Suprapubic skin (tissue), 4 donors: ENCODE data around the gene CEP350. TPM values are rescaled to one million over a fixed set of nuclear protein-coding genes. Genes with fewer than 3 reads are reported as not detected.
"Not testable (repeated sequence)": the region's sequence is repeated elsewhere in the genome, so short reads cannot be mapped to it uniquely, and the experiment has no call there.

Experiments used
- DNase-seq, 2 donors: peaks; one replicate each; pipeline ENCODE4 v3.0.0-alpha.2; 2019; ENCODE audit warnings: low spot score in 2 of 2
- H3K27ac ChIP-seq: fragments of 200-600 bp; sonication (generic); one replicate; pipeline ENCODE4 v1.5.1; 2019
- H3K27me3 ChIP-seq: fragments of 200-600 bp; sonication (generic); one replicate; pipeline ENCODE4 v1.5.1; 2019
- H3K36me3 ChIP-seq: fragments of 200-600 bp; sonication (generic); one replicate; pipeline ENCODE4 v1.5.1; 2019
- H3K4me1 ChIP-seq: fragments of 200-600 bp; sonication (generic); one replicate; pipeline ENCODE4 v1.5.1; 2019
- H3K4me3 ChIP-seq: fragments of 200-600 bp; sonication (generic); one replicate; pipeline ENCODE4 v1.5.1; 2019; ENCODE audit warnings: mild to moderate bottlenecking
- H3K9me3 ChIP-seq: fragments of 200-600 bp; sonication (generic); one replicate; pipeline ENCODE4 v1.5.1; 2019
- EP300 ChIP-seq: sonication (generic); formaldehyde crosslinking; IDR thresholded peaks from one replicate; pipeline ENCODE4 v1.6.1; 2017; ENCODE audit warnings: antibody characterized with exemption
- POLR2A ChIP-seq, 2 donors: fragments of 450-650 bp; IDR thresholded peaks; one replicate each; pipeline ENCODE4 v1.6.1; 2017; ENCODE audit warnings: antibody characterized with exemption in 2 of 2, mild to moderate bottlenecking in 2 of 2, moderate library complexity in 2 of 2
- POLR2AphosphoS5 ChIP-seq, 3 donors: sonication (generic); formaldehyde crosslinking; IDR thresholded peaks; one replicate each; pipeline ENCODE4 v1.6.1; 2017; ENCODE audit warnings: antibody characterized with exemption in 3 of 3
- WGBS: methylation state at CpG from one replicate; pipeline ENCODE4 v1.1.5; 2018; 5-methylcytosine and 5-hydroxymethylcytosine counted together
- total RNA-seq, 4 donors: library from RNA; depleted of rRNA; stranded (reverse); fragments of >200 nt; gene quantifications; one replicate each; pipeline ENCODE4 v1.1.0, GENCODE V29; 2016
- TF ChIP-seq, protein P1 (sequence below), 2 donors: fragments of 200-600 bp in 1 of 2; fragments of 450-650 bp in 1 of 2; sonication (generic) in 1 of 2; IDR thresholded peaks; one replicate each; pipeline ENCODE4 v1.5.1; 2016 to 2019; ENCODE audit warnings: antibody characterized with exemption in 2 of 2, mild to moderate bottlenecking in 1 of 2, moderate library complexity in 1 of 2

CEP350 gene
- total RNA-seq, 4 donors from 2014 or later = 60.5 to 90.2 (median 68.4) TPM

DNA sequence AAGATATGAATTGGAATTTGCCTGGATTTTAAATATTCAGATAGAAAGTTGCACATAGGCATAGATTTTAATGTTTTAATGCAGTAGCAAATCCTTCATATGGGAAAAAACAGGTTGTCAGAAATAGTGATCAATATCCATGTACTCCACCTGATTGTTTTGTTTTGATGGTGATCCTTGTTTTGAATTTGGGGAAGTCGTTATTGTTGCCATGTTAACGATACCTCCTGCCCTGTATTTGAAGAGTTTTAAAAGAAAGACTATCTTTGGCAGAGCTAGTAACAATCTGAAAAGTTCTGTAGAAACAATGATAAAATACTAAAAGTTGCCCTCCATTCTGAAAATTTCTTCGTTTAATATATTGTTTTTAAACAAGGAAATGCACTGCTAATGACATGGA, 1.1 kb downstream of the CEP350 start:
- TF ChIP-seq POLR2A (IDR thresholded peaks at IDR 0.05) (no peak), POLR2AphosphoS5 (IDR thresholded peaks at IDR 0.05) (no peak), EP300 (no peak)
- TF ChIP-seq, protein P1, sequence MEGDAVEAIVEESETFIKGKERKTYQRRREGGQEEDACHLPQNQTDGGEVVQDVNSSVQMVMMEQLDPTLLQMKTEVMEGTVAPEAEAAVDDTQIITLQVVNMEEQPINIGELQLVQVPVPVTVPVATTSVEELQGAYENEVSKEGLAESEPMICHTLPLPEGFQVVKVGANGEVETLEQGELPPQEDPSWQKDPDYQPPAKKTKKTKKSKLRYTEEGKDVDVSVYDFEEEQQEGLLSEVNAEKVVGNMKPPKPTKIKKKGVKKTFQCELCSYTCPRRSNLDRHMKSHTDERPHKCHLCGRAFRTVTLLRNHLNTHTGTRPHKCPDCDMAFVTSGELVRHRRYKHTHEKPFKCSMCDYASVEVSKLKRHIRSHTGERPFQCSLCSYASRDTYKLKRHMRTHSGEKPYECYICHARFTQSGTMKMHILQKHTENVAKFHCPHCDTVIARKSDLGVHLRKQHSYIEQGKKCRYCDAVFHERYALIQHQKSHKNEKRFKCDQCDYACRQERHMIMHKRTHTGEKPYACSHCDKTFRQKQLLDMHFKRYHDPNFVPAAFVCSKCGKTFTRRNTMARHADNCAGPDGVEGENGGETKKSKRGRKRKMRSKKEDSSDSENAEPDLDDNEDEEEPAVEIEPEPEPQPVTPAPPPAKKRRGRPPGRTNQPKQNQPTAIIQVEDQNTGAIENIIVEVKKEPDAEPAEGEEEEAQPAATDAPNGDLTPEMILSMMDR (IDR thresholded peaks at IDR 0.05) = no peak
- WGBS = 3% methylated on average over 3 of the region's 3 CpGs
- peak overlapping the region; percentile 98 for H3K27ac ChIP-seq
- no peaks in the 10 kb centered on the region for H3K27me3 ChIP-seq
- H3K4me1 ChIP-seq = peaks cover 49% of the 10 kb centered on the region
- no peak for DNase-seq
- no peaks in the 10 kb centered on the region for H3K36me3 ChIP-seq
- H3K4me3 ChIP-seq = peak overlapping the region; percentile 99
- H3K9me3 ChIP-seq = no peaks in the 10 kb centered on the region

- Histone ChIP-seq H3K27me3 (no peaks in the 10 kb centered on the region), H3K36me3 (no peaks in the 10 kb centered on the region), H3K9me3 (no peaks in the 10 kb centered on the region), H3K27ac (no peak overlapping the region), H3K4me1 (peaks cover 47% of the 10 kb centered on the region), H3K4me3 (no peak overlapping the region)
- TF ChIP-seq POLR2AphosphoS5 (IDR thresholded peaks at IDR 0.05) (no peak), POLR2A (IDR thresholded peaks at IDR 0.05) (no peak), EP300 (no peak)
- TF ChIP-seq, protein P1 (IDR thresholded peaks at IDR 0.05) = no peak
- no peak for DNase-seq
- WGBS = 85% methylated on average over 3 of the region's 3 CpGs
These were observed 3.7 kb downstream of the CEP350 start for GRCh38 chr1:179958359-179958758.

DNA sequence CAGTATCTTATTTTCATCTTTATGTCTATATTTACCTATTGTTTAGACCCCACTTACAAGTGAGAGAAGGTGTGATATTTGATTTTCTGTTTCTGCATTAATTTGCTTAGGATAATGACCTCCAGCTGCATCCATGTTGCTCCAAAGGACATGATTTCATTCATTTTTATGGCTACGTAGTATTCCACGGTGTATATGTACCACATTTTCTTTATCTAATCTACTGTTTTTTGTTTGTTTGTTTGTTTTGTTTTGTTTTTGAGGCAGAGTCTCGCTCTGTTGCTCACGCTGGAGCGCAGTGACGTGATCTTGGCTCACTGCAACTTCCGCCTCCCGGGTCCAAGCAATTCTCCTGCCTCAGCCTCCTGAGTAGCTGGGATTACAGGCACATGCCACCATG, 7.6 kb downstream of the CEP350 start:
- not testable (repeated sequence) for H3K27ac ChIP-seq, H3K36me3 ChIP-seq, H3K4me3 ChIP-seq, H3K9me3 ChIP-seq, DNase-seq, H3K27me3 ChIP-seq
- WGBS = 98% methylated on average over 8 of the region's 8 CpGs
- H3K4me1 ChIP-seq = peaks cover 25% of the 10 kb centered on the region

- no peaks in the 10 kb centered on the region for H3K9me3 ChIP-seq
- no peaks in the 10 kb centered on the region for H3K36me3 ChIP-seq
- DNase-seq = no peak
- H3K4me3 ChIP-seq = no peak overlapping the region
- TF ChIP-seq POLR2AphosphoS5 (IDR thresholded peaks at IDR 0.05) (no peak), POLR2A (IDR thresholded peaks at IDR 0.05) (no peak), EP300 (no peak)
- TF ChIP-seq, protein P1 (IDR thresholded peaks at IDR 0.05) = no peak
- peaks cover 38% of the 10 kb centered on the region for H3K4me1 ChIP-seq
- H3K27ac ChIP-seq = no peak overlapping the region
- H3K27me3 ChIP-seq = no peaks in the 10 kb centered on the region
These were observed 11.9 kb downstream of the CEP350 start for GRCh38 chr1:179966551-179966950.

DNA sequence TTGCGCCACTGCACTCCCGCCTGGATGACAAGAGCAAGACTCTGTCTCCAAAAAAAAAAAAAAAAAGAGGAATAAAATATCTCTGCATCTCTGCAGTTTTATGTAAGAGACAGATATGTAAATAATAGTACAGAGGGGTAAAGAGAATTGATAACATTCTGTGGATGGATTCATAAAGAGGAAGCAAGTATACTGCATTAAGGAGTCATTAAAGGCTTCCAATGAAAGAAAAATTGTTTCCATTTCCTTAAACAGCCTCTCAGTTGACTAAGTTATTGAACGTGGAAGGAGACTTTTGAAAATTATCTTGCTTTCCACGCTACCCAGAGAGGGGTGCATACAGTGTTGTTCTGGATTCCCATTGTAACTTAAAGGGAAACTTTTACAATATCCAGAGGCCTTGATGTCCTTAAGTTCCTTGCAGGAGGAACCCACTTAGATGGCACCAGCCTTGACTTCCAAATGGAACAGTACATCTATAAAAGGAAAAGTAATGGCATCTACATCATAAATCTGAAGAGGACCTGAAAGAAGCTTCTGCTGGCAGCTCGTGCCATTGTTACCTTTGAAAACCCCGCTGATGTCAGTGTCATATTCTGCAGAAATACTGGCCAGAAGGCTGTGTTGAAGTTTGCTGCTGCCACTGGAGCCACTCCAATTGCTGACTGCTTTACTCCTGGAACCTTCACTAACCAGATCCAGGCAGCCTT, 13.8 kb downstream of the CEP350 start:
- H3K4me1 ChIP-seq = peaks cover 43% of the 10 kb centered on the region
- no peaks in the 10 kb centered on the region for H3K9me3 ChIP-seq
- no peak overlapping the region for H3K4me3 ChIP-seq
- WGBS = 92% methylated on average over 6 of the region's 6 CpGs
- TF ChIP-seq, protein P1 (IDR thresholded peaks at IDR 0.05) = no peak
- no peaks in the 10 kb centered on the region for H3K36me3 ChIP-seq
- no peaks in the 10 kb centered on the region for H3K27me3 ChIP-seq
- peak overlapping the region; percentile 87 for H3K27ac ChIP-seq
- DNase-seq = no peak
